NCI-H1694 (cell line): ENCODE data around the gene RAP2A.

Experiments used
- DNase-seq: peaks from one replicate; lab custom pipeline; 2025; lab: John Stamatoyannopoulos, UW

RAP2A gene

GRCh38 chr13:97495678-97496077, 61.7 kb downstream of the RAP2A start:
- no peak for DNase-seq

- no peak for DNase-seq
Observed at GRCh38 chr13:97496511-97496910, 62.5 kb downstream of the RAP2A start.

DNA sequence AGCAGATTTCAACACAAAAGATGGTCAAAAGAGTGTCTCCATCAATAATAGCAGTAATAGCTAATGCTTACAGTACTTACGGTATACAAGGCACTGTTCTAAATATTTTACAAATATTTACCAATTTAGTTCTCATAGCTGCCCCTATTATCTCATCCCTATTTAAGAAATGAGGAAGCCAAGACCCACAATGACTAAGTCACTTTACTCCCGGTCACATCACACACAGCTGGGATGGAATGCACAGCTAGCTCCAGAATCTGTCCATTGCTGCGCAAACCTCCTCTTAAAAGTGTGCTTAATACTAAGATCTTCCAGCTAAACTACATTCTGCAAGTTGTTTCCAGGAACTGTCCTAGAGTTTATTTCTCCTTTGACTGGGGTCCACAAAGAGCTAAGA, 63.4 kb downstream of the RAP2A start:
- no peak for DNase-seq

- DNase-seq, result no peak
Observed at GRCh38 chr13:97498419-97498818, 64.5 kb downstream of the RAP2A start.

- no peak for DNase-seq
Observed at GRCh38 chr13:97499181-97499580, 65.2 kb downstream of the RAP2A start.

- no peak for DNase-seq
Observed at GRCh38 chr13:97502181-97502580, 68.2 kb downstream of the RAP2A start.

DNA sequence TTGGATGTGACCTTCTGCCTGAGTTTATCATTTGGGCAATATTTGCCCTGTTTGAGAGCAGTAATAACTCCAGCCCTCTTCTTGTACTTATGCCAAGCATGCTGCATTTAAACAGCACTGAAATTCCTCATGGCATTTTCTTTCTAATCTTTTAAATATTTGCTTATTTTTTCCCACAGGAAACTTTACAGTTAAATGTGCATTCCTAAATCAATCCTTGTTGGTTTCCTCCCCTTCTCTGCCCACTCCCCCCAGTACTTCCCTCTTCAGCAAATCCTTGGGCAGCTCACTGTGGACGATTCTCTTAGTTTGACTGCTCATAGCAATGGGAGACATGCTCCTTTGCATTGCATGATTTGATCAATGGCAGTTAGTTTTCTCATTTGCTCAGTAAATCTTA, 68.7 kb downstream of the RAP2A start:
- DNase-seq, result no peak

GRCh38 chr13:97505017-97505416, 71.0 kb downstream of the RAP2A start:
- DNase-seq, result no peak

- no peak for DNase-seq
Observed at GRCh38 chr13:97506511-97506910, 72.5 kb downstream of the RAP2A start.

DNA sequence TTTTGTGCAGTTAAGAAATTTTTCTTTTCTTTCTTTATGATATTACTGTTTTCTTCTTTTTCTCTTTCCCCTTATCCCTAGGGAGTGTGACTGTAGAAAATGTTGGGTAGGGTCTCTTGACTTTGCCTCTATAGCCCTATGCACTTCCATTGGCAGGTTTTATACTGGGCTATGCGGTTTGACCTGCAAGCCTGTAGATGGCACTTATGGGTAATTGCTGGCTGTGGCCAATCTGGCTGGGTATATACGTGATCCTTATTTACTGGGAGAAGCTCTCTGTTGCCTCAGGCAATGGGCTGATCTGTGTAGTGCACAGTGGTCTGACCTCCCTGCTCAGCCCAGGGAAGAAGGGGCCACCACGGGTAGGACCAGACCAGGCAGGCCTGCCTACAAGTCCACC, 78.8 kb downstream of the RAP2A start:
- DNase-seq, result no peak

- no peak for DNase-seq
Observed at GRCh38 chr13:97515643-97516042, 81.7 kb downstream of the RAP2A start.

- no peak for DNase-seq
Observed at GRCh38 chr13:97517967-97518366, 84.0 kb downstream of the RAP2A start.
